ENCODE data around the gene DDX42.

DDX42 gene

DNA sequence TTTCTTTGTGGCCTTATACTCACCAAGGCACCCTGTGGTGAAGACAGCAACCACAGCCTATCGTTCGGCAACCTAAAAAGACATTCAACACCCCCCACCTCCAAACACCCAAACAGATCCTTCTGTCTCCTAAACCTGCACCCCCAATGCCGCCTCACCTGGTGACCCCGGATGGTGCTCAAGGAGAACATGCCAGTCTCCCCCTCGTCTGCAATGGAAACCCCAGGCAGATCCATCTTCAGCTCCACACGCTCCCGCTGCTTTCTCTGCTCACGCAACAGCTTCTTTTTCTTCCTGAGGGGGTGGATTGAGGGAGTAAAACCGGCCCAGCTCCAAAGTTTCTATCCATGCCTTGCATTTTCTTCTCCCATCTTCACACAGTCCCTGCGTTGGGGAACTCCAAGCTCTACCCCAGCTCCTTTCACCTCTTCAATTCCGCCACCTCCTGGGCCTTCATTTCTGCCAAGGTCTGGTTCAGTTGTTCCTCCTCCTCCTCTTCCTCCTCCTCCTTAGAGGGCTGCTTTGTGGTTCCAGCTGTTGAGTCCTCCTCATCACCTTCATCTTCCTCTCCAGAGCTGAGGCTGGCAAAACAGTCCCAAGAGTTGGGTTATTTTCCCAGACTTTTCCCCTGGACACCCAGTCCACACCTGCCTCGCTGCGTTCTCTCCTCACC lies 49.8 kb downstream of the DDX42 start:
- DNase-seq (ENCODE audit: low spot score), result no peak

- DNase-seq (ENCODE audit: low spot score), result no peak
Measured at GRCh38 chr17:63824362-63824761, 50.4 kb downstream of the DDX42 start.

DNA sequence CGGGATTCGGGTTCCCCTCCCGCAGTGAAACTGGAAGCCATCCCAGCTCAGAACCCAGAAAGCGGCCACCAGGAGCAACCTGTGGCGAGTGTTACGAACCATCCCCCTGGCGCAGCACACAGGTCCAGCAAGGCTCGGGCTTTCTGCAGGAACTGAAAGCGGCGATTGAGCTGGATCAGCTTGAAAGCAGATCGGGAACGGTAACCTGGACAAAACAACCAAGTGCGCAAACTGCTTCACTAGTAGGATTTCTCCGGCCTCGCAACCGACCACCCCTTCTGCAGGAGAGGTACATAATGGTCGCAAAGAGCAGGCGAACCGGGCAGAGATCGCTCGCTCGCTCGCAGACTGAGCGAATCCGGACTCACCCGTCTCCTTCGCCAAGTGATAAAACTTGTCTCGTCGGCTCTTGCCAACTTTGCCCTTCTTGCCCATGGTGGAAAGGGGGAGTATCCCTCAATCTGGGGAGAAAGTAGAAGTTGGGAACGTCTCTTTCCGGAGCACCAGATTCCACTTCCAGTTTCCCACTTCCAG lies 52.6 kb downstream of the DDX42 start:
- no peak for DNase-seq (ENCODE audit: low spot score)

DNA sequence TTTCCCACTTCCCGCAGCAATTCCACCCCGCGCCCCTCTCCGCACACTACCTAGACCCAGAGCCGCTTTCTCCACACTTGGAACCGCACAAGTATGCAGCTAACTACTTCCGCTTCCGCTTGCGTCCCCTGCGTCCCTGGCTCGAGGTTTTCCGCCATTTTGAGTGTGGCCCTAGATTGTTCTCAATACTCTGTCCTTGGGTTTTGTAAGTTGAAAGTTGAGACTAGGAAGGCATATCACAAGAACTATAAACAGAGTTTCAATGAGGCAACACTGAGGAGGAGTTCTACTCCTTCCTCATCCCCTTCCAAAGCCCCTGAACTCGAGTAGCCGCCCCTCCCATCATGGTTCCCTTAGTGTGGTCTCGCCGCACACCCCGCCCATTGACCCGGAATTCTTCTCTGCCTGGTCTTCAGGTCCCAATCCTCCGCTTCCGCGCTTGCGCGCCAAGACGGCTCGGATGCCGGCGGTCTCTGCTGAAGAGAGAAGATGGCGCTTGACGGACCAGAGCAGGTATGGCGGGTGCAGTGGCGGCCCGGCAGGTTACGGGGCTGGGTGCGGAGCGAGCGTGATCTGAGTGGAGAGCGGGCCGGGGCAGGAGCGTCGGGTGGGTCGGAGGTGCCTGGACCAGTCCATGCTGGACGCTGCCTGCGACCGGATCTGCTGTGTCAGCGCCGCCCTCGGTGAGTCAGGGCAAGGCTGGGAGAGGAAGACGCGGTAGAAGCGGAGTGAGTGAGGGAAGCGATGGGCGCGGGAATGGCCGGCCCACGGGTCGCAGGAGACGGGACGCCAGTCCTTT lies 53.2 kb downstream of the DDX42 start, which contains the start of the genes FTSJ3 and PSMC5:
TSS of gene FTSJ3 (minus strand) at position 662 of the 799 bp plus-strand sequence. CDS start 761 bp downstream, outside the sequence.
TSS of gene PSMC5 (plus strand) at position 430 of the 799 bp plus-strand sequence. CDS start at position 490, 60 bp downstream.
- peak; percentile 98 for DNase-seq (ENCODE audit: low spot score)

DNA sequence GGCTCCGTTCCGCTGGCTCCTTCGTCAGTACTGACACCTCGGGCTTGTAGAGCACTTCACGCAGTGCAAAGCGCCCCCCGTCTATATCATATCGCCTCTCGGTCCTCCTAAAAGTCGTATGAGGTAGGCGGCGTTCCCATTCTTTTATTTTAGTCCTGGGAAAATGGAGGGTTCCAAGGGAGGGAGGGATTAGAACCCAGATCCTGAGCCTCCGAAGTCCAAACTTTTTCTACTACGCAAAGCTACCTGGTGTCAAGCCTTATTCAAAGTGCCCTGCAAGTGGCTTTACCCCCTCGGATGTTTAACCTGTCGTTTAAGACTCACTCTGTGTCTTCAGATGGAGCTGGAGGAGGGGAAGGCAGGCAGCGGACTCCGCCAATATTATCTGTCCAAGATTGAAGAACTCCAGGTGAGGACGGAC lies 53.8 kb downstream of the DDX42 start:
- no peak for DNase-seq (ENCODE audit: low spot score)

GRCh38 chr17:63828936-63829335 lies 55.0 kb downstream of the DDX42 start:
- DNase-seq (ENCODE audit: low spot score), result no peak

DNA sequence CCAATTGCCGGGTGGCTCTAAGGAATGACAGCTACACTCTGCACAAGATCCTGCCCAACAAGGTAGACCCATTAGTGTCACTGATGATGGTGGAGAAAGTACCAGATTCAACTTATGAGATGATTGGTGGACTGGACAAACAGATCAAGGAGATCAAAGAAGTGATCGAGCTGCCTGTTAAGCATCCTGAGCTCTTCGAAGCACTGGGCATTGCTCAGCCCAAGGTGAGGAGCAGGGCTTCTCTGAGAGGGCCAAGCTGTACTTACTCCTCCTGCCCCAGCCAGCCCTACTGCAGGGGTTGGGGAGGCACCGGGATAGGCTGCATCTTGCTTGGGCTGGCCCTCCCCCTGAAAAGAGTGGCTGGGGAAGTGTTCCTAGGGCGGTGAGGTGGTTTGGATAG lies 56.3 kb downstream of the DDX42 start:
- DNase-seq (ENCODE audit: low spot score), result no peak

- DNase-seq (ENCODE audit: low spot score), result no peak
Measured at GRCh38 chr17:63830904-63831491, 57.0 kb downstream of the DDX42 start.

- DNase-seq (ENCODE audit: low spot score), result no peak
Measured at GRCh38 chr17:63831505-63831904, 57.5 kb downstream of the DDX42 start.

DNA sequence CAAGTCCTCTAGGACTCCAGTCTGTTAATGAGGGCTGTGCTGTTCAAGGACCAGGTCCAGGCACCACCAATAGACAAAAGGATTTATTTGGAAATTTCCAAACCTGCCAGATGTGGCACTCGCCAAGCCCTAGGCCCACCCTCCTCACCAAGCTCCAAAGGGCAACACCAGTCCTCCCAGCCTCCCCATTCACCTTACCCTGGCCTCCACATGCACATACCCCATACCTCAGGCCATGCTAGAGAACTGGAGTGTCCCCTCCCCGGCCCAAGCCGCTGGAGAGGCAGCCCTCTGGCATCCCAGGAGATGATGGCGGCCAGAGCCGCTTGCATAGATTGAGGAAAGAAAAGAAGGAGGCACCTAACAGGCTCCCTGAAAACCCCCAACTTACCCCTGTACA lies 58.0 kb downstream of the DDX42 start:
- DNase-seq (ENCODE audit: low spot score), result no peak

DNA sequence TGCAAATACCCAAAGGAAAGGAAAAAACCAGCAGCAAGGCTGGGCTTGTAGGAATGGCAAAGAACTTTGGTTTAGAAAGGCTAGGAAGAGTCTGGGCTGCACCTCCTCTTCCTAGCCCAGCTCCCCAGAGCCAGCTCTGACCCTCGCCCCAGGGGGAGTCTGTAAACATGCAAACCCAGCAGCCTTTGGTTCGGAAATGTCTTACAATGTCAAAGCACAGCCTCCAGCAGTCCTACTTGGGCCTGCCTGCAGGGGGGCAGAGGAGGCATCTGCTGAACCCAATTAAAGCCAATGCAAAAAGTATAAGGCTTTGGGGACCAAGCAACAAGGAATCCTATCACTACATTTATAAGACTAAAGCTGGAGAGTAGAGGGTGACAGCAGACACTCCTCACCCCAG lies 58.5 kb downstream of the DDX42 start:
- DNase-seq (ENCODE audit: low spot score), result no peak

DNA sequence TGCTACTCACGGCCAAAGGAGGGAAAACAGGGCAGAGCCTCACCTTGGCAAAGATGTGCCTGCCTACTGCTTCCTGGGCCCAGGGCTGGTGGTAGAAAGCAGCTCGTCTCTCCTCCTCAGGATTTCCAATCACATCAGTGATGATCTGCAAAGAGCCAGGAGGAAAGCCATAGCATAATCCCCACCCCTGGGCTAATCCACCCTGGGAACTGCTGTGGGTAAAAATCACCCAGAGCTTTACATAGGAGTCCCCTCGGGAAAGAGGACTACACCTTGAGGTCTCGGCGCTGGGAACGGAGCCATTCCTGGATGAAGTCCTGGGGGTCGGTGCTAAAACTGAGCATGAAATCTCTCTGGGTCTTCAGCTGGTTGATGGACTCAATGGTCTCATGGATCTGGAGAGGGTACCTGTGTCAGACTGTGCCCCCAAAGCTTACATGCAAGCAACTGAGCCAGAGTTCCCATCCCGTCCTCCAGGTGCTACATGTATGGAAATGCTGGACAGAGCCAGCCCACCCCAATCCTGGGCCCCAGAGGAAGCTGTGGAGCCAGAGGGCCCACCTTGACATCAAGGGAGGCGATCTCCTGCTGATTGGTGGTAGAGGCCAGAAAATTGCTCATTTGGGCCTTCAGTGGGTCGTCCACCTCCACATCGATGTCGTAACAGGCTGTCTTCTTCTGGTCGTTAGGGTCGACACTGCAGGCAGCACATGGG lies 59.2 kb downstream of the DDX42 start:
- DNase-seq (ENCODE audit: low spot score), result no peak

DNA sequence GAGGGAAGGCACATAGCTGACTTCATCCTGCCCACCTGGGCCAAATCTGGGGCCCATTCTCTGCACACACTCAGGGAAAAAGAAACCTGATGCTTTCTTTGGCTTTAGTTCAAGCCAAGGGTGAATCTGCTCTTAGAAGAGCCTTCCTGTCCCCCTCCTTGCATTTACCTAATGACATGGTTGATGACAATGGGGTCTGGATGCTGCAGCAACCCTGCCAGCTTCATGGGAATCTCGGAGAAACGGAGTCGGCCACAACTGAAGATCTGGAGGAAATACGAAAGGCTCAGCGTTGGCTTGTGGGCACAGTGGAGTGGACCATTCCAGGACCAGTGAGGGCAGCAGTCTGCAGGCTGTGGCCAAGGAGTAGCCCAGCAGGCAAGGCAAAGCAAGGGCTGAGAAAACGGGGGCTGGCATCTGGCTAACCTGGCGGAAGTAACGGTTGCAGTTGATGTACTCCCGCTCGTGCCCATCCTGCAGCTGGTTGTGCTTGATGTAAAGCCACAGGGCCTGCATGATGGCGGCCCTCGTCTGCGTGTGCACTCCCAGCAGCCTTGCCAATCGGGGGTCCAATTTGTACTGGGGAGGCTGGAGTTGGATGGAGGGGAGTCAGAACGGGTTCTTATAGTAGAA lies 59.9 kb downstream of the DDX42 start:
- DNase-seq (ENCODE audit: low spot score), result no peak

- DNase-seq (ENCODE audit: low spot score), result peak; percentile 68
Measured at GRCh38 chr17:63834431-63835166, 60.6 kb downstream of the DDX42 start.

GRCh38 chr17:63835167-63835720 lies 61.3 kb downstream of the DDX42 start:
- DNase-seq (ENCODE audit: low spot score), result no peak

GRCh38 chr17:63836811-63837210 lies 62.8 kb downstream of the DDX42 start:
- no peak for DNase-seq (ENCODE audit: low spot score)

GRCh38 chr17:63837480-63837879 lies 63.5 kb downstream of the DDX42 start:
- no peak for DNase-seq (ENCODE audit: low spot score)

DNA sequence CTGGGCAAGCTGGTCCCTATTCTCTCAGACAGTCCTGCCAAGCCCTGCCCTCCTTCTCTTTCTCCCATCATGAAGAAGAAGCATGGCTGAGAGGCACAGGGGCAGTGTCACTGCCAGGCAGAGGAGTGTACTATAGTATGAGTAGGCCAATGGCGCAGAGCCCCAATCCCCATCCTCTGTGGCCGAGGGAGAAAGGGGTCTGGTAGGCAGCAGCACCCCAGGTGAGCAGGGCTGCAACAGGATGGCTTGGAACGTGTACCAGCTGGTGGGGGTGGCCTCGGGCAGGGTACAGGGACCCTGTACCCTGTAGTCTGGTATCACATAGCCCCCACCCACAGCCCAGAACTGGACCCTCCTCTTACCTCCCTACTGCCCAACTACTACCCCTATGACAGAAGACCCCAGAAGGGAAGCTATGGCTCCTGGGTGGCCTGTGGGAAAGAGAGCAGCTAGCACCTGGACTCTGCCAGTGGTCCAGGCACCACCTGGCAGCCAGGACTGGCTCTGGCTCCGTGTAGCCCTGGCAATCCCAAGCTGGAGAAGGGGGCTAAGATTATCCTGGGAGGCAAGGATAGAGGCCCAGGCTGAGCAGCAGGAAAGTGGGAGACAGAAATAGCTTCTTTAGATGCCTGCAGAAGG lies 64.1 kb downstream of the DDX42 start:
- DNase-seq (ENCODE audit: low spot score), result no peak

GRCh38 chr17:63838631-63839171 lies 64.7 kb downstream of the DDX42 start:
- peak; percentile 85 for DNase-seq (ENCODE audit: low spot score)
